ACHN (cell line): Measurements from ENCODE around the gene LIFR.

Source experiments
- DNase-seq: peaks from one replicate; pipeline ENCODE4 v3.0.0-alpha.2; 2015
- in situ Hi-C: cut with HindIII; loops from 2 replicates; pipeline ENCODE4 v1.10.0; 2017; ENCODE audit warnings: low sequenced_read_pairs, low pct_ligation_motif_present, low pct_unique_long_range_greater_than_20kb

The LIFR gene

DNA sequence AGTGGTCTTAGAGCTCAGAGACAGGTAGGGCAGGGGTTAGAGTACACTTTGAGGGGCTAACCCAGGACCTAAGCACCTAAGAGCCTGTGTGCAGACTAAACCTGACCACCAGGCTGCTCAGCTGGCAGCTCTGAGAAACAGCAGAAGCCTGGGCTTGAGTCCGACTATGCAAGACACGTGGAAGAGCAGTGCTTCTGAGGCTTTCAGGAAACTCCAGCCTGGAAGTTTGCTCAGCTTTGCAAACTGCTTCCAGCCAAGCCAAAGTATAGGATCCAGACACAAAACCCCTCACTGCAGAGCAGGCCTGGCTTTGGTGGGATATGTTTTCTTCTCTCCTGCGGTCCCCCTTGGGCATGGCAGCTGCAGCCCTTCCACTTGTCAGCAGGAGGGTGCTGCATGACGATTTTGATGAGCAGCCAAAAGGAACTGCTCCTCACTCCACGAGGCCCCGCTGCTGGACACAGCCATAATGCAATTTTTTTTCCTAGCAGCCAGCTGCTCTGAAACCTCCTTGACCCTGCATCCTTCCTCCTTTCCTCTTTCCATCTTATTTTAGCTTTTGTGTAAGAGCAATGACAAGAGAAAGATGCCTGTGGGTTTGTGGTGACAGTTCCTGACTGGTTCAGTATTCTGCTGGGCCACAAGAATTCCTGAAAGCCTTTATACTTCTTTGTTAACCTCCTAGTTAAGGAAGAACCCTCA lies 123.1 kb downstream of the LIFR start:
- DNase-seq: no peak
- in situ Hi-C loops: no loop called here

DNA sequence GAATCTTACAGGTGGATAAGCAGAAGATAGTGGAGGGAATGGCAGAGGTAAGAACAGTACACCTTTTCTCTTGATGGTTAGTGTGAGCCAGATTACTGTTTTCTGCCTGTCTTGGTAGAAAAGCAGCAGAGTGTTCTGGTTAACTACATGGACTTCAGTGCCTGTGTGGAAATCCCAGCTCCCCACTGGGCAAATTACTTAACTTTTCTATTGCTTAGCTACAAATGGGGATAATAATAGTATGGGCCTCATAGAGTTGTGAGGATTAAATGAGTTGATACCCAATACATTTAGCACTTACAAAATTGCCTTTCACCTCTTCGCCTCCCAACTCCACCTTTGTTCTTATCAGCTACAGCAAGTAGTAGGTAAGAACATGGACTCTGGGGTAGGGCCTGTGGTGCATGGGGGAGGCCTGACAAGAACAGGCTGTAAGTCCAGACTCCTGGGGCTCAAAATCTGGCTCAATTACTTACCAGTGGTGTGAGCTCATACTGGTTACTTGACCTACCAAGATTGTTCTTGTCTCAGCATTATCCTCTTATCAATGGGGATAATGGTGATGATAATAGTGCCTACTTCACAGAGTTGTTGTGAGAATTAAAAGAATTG lies 125.1 kb downstream of the LIFR start:
- in situ Hi-C loops: no loop called here

DNA sequence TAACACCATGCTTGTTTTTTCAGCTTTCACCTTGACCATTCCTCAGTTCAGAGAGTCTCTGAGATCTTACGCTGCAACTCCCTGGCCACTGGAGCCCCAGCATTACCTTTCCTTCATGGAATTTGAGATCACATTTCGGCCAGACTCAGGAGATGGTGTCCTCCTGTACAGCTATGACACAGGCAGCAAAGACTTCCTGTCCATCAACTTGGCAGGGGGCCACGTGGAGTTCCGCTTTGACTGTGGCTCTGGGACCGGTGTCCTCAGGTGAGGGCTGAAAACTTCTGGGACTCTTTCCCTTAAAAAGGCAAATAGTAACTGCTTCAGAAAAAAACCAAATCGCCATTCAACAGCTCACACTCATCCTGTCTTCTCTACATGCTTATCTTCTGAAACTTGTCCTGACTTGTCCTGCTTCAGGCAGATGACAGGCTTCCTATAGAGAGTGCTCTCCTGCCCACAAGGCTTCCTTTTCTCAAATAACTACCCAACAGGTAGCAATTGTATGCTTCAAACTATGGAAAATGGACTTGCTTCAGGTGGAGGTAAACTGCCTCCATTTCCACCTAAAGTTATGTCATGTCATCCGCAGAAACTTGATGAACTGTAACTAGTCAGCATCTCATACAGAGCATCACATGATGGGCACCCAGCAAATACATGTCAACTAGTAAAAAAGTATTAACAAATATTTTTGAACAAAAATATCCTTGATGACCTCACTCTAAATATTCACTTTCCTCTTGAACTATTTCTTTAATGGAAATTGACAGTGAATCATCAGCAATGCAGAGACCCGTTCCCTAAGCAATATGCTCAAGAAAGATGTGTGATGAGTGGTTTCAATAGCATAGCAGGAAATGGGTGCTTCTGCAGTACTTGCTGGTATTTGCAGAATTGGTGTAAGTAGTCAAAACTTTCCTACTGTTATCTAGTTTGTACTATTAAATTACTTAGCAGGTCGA lies 129.2 kb downstream of the LIFR start:
- DNase-seq: no peak
- in situ Hi-C loops: no loop called here

More for the DNA sequence above, 125.1 kb downstream of the LIFR start:
- DNase-seq: no peak

DNA sequence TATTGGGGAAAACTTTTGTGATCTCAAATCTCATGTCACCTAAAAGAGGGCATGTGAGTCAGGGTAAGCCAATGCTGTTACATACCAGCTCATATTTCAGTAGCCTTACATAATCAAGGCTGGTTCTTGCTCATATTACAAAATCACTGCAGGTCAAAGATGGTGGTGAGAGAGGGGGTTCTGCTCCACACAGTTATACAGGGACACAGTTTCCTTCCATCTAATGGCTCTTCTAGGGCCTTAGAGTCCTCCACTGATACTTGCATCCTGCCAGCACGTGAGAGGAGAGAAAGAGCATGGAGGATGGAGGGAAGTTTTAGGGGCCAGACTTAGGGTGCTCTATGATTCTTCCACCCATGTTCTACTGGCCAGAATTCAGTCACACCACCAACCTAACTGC lies 130.0 kb downstream of the LIFR start:
- in situ Hi-C loops: no loop called here
- no peak for DNase-seq
